Left ventricle myocardium inferior (tissue), 1 donor: ENCODE results near the gene SORBS2. TPM values are rescaled to one million over a fixed set of nuclear protein-coding genes. Genes with fewer than 3 reads are reported as not detected.

Source experiments
- DNase-seq: peaks from one replicate; pipeline ENCODE4 v3.0.0-alpha.2; 2020
- H3K27ac ChIP-seq: fragments of 200-600 bp; replicated peaks from 2 replicates; pipeline ENCODE4 v1.8.0; 2021
- H3K27me3 ChIP-seq: fragments of 200-600 bp; 2 replicates; pipeline ENCODE4 v1.8.0; 2021; ENCODE audit warnings: low read depth
- H3K36me3 ChIP-seq: fragments of 200-600 bp; 2 replicates; pipeline ENCODE4 v1.8.0; 2021
- H3K4me1 ChIP-seq: fragments of 200-600 bp; 2 replicates; pipeline ENCODE4 v1.8.0; 2021
- H3K4me3 ChIP-seq: fragments of 200-600 bp; 2 replicates; pipeline ENCODE4 v1.8.0; 2021; ENCODE audit warnings: mild to moderate bottlenecking, moderate library complexity
- H3K9me3 ChIP-seq: fragments of 200-600 bp; replicated peaks from 2 replicates; pipeline ENCODE4 v1.8.0; 2021
- intact Hi-C: fragments of 100-400 bp; cut with micrococcal nuclease; formaldehyde crosslinking; loops from one replicate; pipeline ENCODE4 v1.11.0; 2022
- total RNA-seq: library from RNA; stranded (reverse); fragmentation: NEBNext Ultra II Directional; extraction: Animal tissue kit (Norgen Biotek cat#: 25700); gene quantifications from one replicate; pipeline ENCODE4 v1.2.1, GENCODE V29; 2021
- TF ChIP-seq, protein P1 (sequence below): fragments of 200-600 bp; IDR thresholded peaks from 2 replicates; pipeline ENCODE4 v1.8.0; 2021; ENCODE audit warnings: antibody characterized with exemption, mild to moderate bottlenecking, borderline replicate concordance
- donor health status: DM: no; HTN: yes; CAD: no; lungs with severe emphysema.

SORBS2 gene
- total RNA-seq, 1 donor from 2014 or later = 1,282 TPM

DNA sequence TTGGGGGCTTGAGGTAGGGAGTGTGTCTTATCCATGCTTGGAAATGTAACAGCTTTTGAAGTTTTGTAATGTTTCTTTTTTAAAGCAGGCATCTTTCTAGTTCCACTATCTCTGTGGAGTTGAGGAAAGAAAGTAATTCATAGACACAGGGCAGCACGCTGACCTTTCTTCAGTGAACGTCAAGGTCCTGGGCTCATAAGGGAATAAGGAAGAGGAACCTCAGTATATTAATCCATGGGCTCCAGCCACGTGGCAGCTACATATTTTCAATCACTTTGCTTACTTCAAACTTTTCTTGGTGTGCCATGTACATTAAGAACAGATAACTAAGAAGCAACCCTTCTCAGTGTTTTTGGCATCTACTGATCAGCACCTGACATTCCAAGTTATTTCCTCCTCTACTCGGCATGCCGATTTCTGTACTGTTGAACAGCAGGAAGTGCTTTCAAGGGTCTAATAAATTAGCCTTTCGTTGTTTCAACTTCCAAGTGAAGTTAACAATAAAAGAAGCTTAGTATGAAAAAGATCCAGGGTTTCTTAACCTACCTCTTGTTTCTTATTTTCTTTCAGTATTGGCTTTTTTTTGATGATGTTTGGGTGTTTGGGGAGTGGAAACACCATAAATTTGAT is 88.2 kb downstream of the SORBS2 start:
- H3K27me3 ChIP-seq = no peaks in the 10 kb centered on the region
- H3K4me3 ChIP-seq = no peak overlapping the region
- H3K27ac ChIP-seq = peak overlapping the region; percentile 64
- H3K4me1 ChIP-seq = peaks cover 97% of the 10 kb centered on the region
- intact Hi-C loops = no loop called here
- TF ChIP-seq, protein P1, sequence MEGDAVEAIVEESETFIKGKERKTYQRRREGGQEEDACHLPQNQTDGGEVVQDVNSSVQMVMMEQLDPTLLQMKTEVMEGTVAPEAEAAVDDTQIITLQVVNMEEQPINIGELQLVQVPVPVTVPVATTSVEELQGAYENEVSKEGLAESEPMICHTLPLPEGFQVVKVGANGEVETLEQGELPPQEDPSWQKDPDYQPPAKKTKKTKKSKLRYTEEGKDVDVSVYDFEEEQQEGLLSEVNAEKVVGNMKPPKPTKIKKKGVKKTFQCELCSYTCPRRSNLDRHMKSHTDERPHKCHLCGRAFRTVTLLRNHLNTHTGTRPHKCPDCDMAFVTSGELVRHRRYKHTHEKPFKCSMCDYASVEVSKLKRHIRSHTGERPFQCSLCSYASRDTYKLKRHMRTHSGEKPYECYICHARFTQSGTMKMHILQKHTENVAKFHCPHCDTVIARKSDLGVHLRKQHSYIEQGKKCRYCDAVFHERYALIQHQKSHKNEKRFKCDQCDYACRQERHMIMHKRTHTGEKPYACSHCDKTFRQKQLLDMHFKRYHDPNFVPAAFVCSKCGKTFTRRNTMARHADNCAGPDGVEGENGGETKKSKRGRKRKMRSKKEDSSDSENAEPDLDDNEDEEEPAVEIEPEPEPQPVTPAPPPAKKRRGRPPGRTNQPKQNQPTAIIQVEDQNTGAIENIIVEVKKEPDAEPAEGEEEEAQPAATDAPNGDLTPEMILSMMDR = no peak
- no peaks in the 10 kb centered on the region for H3K9me3 ChIP-seq
- H3K36me3 ChIP-seq = no peaks in the 10 kb centered on the region
- DNase-seq = no peak

DNA sequence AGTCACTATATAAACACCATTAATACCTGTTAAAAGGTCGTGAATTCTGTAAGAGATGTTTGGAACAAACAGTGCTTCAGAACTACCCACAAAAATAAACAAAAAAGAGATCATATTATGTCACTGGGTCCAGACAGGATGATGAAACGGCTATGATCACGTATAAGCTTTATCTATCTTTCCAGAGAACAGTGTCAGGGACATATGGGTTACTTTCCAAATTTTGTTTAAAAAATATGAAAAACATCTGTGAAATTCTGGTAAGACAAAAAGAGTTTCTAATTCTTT is 90.0 kb downstream of the SORBS2 start:
- TF ChIP-seq, protein P1 = no peak
- H3K4me1 ChIP-seq = peaks cover 97% of the 10 kb centered on the region
- intact Hi-C loops = no loop called here

DNA sequence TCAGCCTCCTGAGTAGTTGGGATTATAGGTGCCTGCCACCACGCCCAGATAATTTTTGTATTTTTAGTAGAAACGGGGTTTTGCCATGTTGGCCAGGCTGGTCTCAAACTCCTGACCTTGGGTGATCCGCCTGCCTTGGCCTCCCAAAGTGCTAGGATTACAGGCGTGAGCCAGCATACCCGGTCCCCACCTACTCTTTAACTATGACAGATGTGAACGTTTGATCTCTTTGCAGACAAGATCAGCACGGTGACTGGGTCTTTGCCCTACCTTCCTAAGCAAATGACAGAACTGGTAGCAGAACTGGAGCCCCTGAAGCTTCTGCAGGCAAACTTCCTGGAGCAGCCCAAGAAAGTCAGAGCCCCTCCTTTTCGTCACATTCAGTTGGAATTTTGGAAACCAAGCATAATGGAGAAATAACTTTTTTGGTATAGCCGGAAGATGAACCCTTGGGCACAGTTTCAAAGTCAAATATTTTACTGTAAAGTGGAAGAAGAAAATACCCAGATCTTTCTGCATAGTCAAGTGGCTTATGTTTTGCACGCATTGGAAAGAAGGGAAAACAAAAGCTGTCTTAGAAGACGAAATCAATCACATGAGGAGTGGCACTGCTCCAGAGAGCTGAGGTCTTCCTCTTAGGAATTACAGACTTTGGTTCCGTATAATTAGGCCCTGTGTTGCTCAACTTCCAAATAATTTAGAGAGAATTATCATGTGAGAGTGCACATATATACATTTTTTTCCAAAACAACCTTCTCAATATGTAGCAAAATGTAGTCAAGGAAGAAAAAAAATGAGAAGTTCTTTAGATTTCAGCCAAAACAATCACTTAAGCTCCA is 90.6 kb downstream of the SORBS2 start:
- Histone ChIP-seq H3K27ac (peak overlapping the region; percentile 59), H3K36me3 (no peaks in the 10 kb centered on the region), H3K27me3 (no peaks in the 10 kb centered on the region), H3K4me1 (peaks cover 97% of the 10 kb centered on the region), H3K4me3 (peak overlapping the region; percentile 4), H3K9me3 (no peaks in the 10 kb centered on the region)
- intact Hi-C loops = no loop called here
- TF ChIP-seq, protein P1 = no peak
- DNase-seq = no peak

More for the DNA sequence above, 90.0 kb downstream of the SORBS2 start:
- H3K9me3 ChIP-seq = no peaks in the 10 kb centered on the region
- peak overlapping the region; percentile 59 for H3K27ac ChIP-seq
- no peaks in the 10 kb centered on the region for H3K27me3 ChIP-seq
- DNase-seq = no peak
- H3K36me3 ChIP-seq = no peaks in the 10 kb centered on the region
- H3K4me3 ChIP-seq = no peak overlapping the region

DNA sequence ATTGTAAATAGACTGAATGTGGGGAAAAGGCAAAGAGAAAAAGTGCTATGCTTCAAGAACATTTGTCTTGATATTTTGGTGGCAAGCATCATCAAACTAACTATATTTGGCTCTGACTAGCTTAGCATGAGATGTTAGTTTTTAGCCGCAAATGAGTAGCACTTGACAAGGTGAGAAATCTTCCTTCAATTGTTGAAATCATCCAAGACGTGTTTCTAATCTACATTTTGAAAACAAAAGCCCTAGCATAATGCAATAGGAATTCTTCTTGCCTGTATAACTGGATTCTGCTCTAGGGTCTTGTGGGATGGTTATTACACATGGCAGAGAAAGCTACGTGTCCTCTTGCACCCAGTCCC is 92.5 kb downstream of the SORBS2 start:
- Histone ChIP-seq H3K9me3 (no peaks in the 10 kb centered on the region), H3K27ac (peak overlapping the region; percentile 85), H3K27me3 (no peaks in the 10 kb centered on the region), H3K4me3 (no peak overlapping the region), H3K4me1 (peaks cover 97% of the 10 kb centered on the region), H3K36me3 (no peaks in the 10 kb centered on the region)
- TF ChIP-seq, protein P1 = no peak
- intact Hi-C loops = no loop called here
- no peak for DNase-seq

DNA sequence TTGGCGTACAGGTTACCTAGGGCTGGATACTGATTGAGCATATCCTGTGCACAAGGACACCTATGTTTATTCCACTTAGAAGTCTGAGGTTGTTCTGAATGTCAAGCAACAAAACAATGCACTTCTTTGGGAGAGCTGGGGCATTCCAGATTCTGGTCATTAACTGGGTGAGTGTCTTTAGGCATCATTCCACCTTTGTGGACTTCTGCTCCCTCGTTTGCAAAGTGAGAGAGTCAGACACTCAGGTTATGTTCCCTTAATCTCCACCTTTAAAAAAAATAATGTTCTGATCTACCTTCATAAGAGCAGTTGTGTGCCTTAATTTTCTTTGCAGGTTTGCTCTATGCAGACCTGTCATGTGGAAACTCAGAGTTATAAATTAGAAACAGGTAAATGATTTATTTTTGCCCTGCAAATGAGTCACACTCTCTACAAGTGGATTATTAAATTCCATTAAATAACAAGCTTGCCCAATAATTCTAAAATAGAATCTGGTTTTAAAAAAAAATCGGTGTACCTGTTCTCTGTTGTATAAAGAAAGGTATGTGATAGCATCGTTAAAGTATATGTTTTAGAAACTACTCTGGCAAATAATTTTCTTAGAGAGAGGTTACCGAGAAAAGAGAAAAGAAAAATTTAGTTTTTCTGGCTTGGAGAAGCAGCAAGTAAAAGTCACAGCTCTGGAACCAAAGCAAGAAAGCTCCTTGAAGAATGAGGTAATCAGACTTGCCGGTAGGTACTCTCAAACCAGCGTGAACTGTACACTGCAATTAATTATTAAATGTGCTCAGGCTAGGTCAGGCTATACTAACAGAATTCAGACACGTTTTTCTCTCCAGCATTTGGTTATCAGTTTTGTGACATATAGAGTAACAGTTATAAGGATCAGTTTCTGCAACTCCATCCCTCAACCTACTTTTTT is 93.2 kb downstream of the SORBS2 start:
- Histone ChIP-seq H3K36me3 (no peaks in the 10 kb centered on the region), H3K9me3 (no peaks in the 10 kb centered on the region), H3K4me3 (no peak overlapping the region), H3K4me1 (peaks cover 97% of the 10 kb centered on the region), H3K27ac (peak overlapping the region; percentile 85), H3K27me3 (no peaks in the 10 kb centered on the region)
- DNase-seq = no peak
- TF ChIP-seq, protein P1 = no peak
- intact Hi-C loops = no loop called here
